Right renal pelvis (tissue), 4 donors: ENCODE measurements around the gene MEIS1. TPM values are rescaled to one million over a fixed set of nuclear protein-coding genes. Genes with fewer than 3 reads are reported as not detected.

Experiments used
- DNase-seq, 4 donors: peaks; one replicate each; pipeline ENCODE4 v3.0.0-alpha.2; 2013; ENCODE audit warnings: low read depth in 4 of 4, low spot score in 3 of 4, missing footprints in 1 of 4
- polyA plus RNA-seq, 4 donors: library from polyadenylated mRNA; unstranded; fragments of 120-200 nt; gene quantifications; one replicate each; pipeline ENCODE4 v1.2.1, GENCODE V29; 2013; ENCODE audit not compliant: insufficient read length in 4 of 4

The MEIS1 gene
- polyA plus RNA-seq, 4 donors = 100 to 142 (median 115) TPM

DNA sequence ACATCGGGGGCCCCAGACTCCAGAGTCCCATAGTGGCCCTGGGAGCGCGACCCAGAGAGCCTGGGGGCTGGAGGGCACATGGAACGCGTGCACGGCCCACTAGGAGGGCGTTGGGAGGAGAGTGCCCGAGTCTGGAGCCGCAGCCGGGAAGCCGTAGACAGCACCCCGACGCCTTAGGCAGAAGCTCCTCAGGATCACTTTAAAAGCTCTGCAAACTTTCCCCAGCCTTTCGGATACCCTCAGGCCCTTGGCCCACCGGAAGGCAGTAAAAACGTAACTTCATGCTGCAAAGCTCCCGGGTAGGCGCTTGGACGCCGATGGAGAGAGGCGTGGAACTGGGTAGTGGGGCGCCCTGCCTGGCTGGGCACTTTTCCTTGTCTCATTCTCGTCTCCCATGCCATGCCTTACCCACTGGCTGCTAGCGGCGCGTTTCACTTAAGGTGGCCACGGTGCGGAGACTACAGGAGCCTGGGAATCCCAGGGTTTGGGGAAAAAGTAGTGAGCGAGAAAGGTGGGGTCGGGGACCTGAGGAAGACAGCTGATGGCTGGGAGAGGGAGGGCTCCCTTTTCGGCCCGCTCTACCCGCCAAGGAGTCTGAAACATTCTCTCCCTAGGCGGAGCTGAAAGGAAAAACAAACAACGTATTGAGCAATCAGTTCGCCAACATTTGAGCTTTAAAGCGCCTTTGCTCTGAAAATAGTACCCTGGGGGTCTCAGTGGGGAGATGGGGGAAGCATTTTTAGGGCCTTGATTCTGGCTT lies 141.8 kb downstream of the MEIS1 start:
- no peak for DNase-seq

DNA sequence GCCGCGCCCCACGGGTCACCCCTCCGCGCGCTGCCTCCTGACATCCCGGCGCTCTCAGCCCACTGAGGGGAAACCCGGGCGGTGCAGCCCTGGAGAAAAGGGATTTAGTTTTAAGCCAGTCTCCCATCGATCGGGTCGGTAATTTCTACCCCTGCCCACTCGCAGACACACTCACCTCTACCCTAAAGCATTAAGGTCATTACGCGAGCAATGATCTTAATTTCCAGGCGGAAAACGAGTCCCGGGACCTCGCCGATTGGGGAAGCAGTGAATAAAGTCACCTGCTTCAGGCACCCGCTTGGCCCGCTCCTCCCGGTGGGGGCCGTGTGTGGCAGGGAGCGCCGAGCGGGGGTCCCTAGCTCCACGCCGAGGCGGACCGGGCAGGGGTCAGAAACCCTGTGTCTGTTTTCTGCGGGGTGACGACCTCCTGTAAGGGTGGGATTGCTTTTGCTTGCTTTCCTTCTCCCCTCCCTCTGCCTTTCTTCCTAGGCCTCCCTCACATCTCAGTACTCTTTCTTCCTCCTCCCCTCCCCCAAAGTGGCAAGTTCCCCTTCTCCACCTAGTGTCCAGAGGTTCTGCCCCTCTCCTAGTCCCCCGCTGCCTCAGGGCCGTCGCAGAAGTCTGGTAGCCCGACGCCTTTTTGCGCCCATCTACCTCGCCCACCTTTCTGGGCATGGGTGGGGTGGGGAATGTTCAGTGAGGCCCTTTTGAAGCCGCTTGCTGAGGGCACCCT lies 142.6 kb downstream of the MEIS1 start:
- DNase-seq = no peak

DNA sequence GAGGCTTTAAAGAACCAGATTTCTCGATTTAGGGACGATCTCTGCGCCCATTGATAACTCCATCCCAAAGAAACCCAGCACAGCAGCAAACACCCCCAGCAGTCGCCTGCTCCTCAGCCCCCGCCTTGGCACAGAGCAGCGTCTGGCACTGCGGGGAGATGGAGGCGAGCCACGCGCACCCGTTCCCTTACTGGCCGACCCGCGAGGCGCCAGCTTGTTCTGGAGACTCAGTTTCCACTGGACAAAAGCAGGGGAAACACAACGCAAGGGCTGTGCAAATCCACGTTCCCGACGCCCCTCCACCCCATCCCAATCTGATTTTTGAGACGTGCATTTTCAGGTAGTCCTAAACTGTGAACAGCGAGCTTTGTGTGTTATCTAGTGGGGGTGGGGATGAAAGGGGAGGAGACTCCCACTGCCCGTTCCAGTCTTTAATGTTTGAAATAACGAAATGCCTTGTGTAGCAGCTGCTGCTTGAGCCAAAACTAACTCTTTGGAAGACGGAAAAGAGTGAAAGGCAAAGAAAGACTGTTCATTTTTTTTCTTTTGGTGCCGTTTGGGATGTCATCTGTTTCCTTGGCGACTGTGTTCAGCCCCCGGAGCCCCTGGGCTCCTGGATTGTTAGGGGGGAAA lies 143.2 kb downstream of the MEIS1 start:
- DNase-seq = no peak

DNA sequence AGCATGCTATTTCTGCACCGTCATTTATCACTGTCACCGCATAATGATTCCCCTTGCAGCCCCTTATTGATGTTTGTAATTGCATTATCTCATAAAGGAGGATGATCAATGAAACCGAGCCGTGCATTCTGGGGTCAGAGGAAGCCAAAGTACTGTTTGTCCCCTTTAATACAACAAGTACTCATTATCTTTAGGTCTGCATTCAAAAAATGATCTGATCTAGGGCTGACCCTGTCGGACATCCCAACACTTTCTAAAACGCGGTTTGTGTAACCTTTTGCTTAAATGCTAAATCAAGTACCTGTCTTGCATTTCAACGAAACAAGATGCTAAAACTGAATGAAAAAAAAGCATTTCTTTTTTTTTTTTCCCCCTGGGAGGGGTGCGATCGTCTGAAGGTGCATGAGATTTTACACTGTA lies 143.8 kb downstream of the MEIS1 start:
- no peak for DNase-seq

DNA sequence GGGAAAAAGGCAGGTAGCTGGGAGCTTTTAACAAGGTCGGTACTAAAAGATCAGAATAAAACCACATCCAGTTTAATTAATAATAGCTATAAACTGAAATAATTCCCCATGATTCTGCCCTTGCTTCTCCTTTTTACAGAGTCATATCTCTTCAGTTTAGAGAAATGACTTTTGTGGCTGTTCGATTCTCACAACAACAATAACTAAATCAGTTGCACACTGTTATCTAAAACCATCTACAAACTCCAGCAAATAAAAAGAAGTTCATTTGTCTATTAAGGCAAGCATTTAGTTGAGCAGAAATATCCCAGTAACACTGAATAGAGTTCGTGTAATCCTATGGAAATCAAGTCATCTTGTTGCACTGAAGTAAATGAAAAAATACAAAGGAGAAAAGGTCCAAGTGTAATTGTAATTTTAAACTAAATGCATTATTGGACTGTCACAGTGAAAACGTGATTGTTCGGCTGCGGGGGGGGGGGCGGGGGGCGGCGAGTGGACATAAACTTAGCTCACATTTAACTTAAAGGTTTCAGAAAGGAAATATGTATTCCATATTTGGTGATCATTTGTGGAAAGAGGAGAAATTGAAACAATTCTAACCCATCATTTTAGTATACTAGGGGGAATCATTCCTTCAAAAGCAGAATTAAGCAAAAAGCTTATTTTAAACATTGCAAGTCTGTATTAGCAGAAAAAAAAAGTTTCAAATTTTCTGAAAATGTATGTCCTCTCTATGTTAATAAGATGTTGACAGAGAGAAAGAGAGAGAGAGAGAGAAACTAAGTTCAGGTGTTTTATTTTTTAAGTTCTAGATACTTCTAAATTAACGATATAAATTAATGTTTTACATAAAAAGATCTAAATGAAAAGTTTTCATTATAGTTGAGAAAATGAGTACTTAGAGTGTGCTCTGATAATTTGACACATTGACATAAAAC lies 144.5 kb downstream of the MEIS1 start:
- no peak for DNase-seq

DNA sequence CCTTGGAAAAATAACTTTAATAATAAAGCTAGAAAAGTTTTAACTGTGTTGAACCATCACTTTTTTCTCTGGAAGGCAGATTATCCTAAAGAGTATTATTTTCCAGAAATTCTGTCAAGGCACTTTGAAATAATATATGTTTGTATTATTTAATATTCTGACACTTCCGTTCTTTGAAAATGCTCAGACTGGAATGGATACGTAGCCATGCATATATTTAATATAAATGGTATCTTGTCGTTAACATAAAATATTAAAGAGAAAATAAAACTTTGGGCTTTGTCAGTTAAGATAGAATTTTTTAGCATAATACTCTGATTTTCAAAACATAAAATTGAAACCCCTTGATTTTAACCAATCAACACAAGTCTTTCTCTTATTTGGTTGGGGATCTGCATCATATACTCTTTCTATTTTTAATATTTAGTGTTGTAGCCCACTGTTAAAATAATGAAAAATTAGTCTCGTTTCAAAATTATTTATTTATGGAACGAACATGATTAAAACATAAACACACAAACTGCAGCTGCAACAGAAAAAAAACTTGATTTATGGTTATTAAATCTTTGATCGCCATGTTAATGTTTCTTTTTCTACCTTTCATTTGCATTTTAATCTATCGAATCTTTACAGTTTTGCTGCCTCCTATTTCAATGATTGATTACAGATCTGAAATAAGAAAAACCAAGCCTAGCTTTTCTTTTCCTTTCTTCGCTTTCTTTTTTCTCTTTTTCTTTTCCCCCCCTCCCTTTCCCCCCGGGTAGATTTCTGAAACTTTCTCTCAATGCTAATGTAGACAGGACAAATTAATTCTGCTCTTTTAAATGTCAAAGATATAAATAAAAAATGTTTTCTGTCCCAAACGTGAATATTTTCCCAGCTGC lies 145.5 kb downstream of the MEIS1 start:
- DNase-seq = no peak

DNA sequence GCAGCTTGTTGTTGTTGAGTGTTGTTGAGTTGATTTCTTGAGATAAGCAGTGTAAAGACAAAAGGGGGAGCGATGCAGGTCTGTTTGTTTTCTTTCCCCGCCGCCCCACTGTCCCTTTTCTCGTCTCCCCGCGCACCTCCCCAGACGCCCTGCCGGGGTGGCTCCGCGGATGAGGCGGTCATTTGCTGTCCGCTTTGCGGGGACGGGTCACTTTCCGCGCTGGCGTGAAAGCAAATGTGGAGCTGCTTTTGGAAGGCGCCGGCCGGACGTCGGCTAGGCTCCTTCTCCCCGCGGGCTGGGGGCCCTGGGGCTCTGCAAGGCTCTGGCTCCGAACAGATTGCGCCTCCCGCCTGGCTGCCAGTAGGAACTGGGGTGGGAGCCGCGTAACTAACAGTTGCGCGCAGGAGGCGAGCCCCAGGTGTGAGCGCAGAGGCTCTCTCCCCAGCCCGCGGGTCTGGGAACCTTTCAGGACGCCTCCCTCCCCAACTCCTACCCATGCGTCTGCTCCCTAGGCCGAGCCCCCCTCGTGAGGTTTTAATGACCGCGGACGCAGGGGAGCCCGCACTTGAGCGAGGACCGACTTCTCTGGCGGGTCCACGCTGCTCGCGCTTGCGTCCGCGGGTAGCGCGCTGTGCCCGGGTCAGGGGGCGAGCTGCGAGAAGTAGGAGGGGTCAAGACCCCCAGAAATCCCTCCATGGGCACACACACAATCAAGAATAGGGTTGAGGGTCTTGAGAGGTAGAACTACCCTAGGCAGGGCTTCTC lies 146.6 kb downstream of the MEIS1 start:
- no peak for DNase-seq

DNA sequence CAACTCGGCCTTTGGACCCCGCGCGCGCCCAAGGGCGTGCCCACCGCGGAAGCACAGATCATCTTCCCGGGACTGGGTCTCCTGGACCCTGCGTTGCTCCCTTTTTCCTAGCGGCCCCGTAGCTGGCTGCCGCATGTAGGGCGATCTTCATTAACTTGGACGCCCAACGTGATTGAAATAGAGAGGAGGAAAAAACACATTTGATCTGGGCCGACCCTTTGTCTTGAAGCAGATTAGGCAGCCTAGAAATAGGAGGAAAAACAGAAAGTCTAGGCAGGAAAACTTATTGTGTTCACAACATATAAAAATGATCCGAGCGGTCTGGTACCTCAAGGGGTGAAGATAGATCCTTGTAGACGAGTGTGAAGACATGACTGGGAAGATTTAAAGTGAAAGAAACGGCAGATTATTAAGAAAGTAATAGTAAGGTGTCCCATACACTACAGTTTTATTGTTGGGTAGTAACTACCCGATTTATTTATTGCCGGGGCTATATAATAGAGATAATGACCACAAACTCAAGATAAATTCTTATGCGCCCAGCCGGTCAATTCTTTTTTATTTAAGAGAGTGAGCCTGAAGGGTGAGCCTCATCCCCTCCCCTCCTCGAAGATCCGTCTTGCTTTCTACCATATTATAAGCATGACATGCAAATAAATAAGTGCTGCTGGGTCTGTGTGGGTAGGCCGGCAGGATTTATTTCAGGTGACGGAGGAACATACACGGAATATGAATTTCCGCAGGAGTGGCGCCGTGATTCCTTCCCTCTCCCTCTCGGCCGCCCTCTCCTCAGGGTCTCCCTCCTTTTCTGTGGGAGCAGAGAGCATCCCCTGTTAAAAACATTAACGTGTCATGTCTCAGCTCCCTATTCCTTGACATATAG lies 147.4 kb downstream of the MEIS1 start:
- DNase-seq = no peak

DNA sequence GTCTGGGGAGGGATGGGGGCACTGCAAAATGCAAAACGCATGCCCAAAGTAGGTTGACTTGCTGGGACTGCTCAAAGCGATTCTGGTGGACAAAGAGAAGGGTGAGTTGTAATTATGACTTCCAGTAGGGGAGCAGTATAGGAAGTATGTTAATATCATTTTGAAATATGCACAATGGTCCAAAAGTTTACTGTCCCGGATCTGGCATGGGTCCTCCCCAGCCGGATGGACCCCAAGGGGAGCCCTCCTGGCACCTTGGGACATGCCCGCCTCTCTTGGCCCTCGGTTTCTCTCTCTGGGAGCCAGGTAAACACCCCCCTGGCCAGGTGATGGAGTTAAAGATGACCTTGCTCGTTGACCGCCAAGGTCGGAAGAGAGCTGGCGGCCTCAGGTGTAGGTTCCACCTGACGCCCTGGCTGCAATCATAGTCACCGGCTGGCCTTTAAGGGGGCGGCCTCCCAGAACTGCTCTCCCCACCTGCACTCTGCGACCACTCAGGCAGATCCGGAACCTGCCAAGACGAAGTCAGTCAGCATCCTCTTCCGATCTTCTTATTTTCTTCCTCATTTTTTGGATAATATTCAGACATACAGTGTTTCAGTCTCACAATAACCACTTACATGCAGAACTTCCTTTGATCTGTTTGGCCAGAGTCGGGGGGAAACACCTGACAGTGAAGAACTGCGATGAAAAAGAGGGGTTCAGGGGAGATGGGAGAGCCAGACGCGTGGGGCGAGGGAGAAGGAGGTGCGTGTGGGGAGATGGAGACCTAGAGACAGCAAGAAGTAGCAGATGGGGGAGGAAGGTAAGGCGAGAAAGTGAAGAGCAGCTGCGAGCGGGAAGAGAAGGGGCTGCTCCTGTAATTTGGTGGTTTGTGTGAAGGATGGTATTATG lies 148.3 kb downstream of the MEIS1 start:
- no peak for DNase-seq

DNA sequence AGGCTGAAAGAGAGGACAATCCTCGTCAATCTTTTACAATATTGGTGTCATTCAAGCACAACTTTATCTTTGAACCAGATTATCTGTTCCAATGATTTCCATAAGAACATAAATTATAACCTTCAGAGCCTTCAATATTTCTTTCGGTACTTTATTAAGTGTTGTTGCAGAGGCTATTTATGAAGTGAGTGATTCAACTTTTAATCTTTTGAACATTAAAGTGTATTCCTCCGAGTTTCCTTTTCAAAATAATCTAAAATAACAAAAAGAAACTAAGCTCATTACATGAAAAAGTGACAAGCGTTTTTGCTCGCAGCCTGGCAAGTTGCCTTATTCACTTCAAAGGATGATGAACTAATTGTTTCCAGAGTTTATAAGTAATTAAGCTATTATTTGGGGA lies 149.0 kb downstream of the MEIS1 start:
- no peak for DNase-seq

DNA sequence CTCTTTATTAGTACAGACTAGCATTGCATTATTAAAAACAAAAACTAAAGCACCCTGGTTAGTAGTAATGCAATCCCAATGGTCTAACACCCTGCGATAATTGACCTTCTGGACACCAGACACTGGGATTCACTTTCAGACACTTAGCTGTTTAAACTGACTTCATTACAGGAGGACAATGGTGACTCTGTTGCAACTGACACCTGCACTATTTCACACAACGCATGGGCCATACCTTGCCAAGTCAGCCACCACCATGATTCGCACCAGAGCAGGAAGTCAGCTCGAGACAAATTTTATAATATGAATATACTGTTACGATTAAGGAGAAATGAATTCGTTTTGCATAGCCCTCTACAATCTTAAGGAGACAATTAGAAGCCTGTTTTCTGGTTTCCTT lies 150.7 kb downstream of the MEIS1 start:
- DNase-seq = no peak

DNA sequence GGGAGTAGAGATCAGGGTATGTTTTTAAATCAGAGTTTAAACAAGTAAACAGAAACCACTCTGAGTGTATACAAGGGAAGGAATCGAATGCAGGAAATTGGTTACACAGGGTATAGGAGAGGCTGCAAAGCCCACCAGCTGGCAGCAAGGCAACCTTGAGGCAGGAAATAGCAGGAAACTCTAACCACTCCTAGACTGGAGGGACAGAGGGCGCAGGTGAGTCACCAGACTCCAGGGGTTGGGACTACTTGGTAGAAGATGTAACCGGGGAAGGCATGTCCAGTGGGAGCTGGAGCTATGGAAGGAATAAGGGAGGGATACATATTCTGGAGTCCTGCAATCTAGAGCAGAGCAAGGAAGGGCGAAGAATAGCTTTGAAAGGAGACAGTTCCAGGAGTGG lies 152.3 kb downstream of the MEIS1 start:
- DNase-seq = no peak

DNA sequence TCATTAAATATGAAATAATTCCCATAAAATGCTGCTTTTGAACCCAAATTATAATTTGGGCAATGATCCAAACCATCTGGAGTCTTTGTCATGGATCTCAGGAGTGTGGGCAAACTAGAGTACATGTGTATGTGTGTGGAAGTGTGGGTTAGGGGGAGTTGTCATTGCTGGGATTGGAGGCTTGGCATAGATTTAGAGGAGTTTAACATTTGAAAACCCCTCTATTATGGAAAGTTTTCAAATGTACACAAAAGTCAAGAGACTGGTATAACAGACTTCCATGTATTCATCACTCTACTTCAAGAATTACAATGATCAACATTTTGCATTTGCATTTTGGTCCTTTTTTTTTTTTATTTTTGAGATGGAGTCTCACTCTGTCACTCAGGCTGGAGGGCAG lies 159.1 kb downstream of the MEIS1 start:
- DNase-seq = no peak

DNA sequence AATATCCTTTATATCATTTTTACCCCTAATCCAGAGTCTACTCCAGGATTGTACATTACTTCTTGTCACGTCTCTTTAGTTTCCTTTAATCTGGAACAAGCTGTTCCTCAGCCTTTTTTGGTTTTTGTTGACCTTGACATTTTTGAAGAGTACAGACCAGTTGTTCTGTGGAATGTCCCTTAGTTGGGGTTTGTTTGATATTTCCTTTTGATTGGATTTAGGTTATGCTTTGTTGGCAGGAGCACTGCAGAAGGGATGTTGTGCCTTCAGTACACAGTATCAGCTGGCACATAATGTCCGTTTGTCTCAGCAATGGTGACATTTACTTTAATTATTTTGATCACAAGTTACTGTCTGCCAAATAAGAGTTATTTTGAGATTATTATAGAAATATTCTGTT lies 160.6 kb downstream of the MEIS1 start:
- no peak for DNase-seq

DNA sequence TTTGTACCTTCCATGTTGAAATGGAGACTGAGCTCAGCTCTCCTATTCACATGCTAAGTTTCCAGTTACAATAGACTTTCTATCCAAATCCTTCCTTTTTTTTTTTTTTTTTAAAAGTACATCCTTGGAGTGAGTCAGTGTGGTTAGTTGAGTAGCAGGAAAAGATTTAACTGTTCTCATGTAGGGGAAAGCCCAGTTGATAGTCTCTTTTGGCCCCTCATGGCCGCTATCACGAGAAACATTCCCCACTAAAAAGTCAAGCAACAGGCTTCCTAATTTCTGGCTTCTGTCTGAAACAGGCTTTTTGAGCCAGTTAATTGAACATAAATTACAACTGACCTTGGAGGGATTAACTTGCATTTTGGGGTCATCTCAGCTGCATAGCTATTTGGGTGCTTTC lies 161.3 kb downstream of the MEIS1 start:
- DNase-seq = no peak

DNA sequence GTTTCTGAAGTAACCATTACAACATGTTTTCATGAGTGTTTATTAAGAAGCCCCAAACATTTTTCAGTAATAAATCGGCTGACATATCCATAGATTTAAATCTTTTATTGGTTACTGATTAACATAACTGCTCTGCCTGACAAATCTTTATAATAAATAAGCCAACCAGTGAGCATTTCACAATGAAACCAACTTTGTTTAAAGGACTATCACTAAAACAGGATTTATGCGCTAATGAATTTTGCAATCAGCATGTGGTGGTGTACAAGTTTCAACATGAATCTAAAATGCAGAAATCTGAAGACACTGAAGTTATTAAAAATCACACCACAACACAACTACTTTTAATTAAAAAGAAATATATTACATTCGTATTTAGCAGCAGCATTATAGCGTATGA lies 166.7 kb downstream of the MEIS1 start:
- DNase-seq = no peak

DNA sequence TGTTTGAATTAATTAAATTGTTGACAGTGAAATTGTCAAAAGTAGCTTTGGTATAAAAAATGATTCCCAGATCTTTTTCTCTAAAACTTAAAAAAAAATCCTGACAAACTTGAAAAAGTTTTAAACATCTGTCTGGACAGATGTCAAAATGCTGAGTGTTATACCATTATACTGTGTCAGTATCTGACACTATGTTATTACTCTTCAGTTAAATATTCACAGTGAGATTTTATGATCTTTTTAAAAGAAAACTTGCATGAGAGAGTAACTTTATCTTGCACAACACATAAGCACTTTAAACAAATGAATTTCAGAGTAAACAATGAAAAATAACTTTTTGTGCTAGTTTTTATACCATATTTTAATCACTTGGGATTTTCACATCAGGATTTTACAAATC lies 167.4 kb downstream of the MEIS1 start:
- DNase-seq = no peak
